ENCODE results near the gene MRAP. TPM values are rescaled to one million over a fixed set of nuclear protein-coding genes. Genes with fewer than 3 reads are reported as not detected.

The MRAP gene
- total and polyA plus RNA-seq, 4 donors, result 0.18 to 3.8 (median 0.24) TPM; not detected in 1

DNA sequence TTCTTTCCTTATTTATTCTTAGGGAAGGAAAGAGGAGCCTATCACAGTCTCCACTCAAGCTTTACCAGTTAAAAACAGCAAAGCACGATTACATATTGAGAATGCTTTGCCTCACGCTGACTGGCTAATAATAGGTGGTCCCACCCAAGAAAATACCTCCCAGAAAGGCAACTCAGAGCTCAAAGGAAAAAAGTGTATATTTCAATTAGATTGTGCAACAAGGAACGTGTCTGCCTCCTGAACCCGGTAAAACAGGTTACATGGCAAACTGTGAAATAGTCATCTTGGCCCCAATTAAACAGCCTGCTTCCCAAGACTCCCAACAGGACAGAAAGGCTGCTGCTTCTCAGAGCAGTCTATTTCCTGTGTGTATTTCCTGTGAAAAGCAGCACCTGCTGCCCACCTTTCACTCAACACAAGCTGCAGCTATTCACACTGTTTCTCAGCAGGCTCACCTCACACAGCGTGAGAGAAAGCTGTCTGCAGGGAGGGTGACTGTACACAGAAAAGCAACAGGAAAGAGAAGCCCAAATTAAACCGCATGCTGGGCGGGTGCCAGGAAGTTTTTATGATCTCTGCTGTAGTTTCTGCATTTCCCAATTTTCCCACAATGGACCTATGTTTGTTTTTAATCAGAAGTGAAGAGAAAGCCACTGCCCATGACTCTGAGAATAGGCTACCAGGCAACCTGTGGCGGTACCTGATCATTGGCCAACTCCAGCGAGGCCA lies 50.1 kb downstream of the MRAP start:
- 81 to 85% methylated on average over 9 of the region's 9 CpGs for WGBS, 2 donors
- Histone ChIP-seq H3K9ac (ENCODE audit: insufficient read depth in 1 of 2, low read length in 2 of 2) (no peak overlapping the region), H3K36me3 (ENCODE audit: control insufficient read depth in 4 of 4, insufficient read depth in 4 of 4, low read length in 4 of 4) (peaks cover 46 to 76% (median 52%) of the 10 kb centered on the region in 4 donors), H3K27ac (ENCODE audit: low read depth in 1 of 2, low read length in 1 of 2) (peak overlapping the region in 1 of 2 donors; percentile 42), H3K4me3 (no peak overlapping the region), H3K27me3 (ENCODE audit: control insufficient read depth in 3 of 3, insufficient read depth in 3 of 3, low read length in 2 of 3) (no peaks in the 10 kb centered on the region), H3K9me3 (ENCODE audit: control insufficient read depth in 4 of 4, insufficient read depth in 3 of 4, low read length in 3 of 4) (peaks cover 0 to 11% (median 3%) of the 10 kb centered on the region in 4 donors), H3K4me1 (ENCODE audit: control insufficient read depth in 5 of 5, insufficient read depth in 5 of 5, low read length in 5 of 5) (no peaks in the 10 kb centered on the region)
- peak in 2 of 3 donors; percentile 31 to 54 for DNase-seq
- TF ChIP-seq CTCF (IDR thresholded peaks at IDR 0.05; ENCODE audit: control extremely low read depth, extremely low read depth), result no peak
- ATAC-seq (ENCODE audit: insufficient read depth, low FRiP score), result no peak

- WGBS, 2 donors, result 91 to 95% methylated on average over 16 of the region's 16 CpGs
- Histone ChIP-seq H3K4me3 (no peak overlapping the region), H3K36me3 (ENCODE audit: control insufficient read depth in 4 of 4, insufficient read depth in 4 of 4, low read length in 4 of 4) (peaks cover 43 to 77% (median 53%) of the 10 kb centered on the region in 4 donors), H3K27ac (ENCODE audit: low read depth in 1 of 2, low read length in 1 of 2) (peak overlapping the region in 1 of 2 donors; percentile 9), H3K9me3 (ENCODE audit: control insufficient read depth in 4 of 4, insufficient read depth in 3 of 4, low read length in 3 of 4) (peaks cover 0 to 8% (median 2%) of the 10 kb centered on the region in 4 donors), H3K9ac (ENCODE audit: insufficient read depth in 1 of 2, low read length in 2 of 2) (no peak overlapping the region), H3K27me3 (ENCODE audit: control insufficient read depth in 3 of 3, insufficient read depth in 3 of 3, low read length in 2 of 3) (no peaks in the 10 kb centered on the region), H3K4me1 (ENCODE audit: control insufficient read depth in 5 of 5, insufficient read depth in 5 of 5, low read length in 5 of 5) (no peaks in the 10 kb centered on the region)
- ATAC-seq (ENCODE audit: insufficient read depth, low FRiP score) (no peak), DNase-seq (no peak)
- TF ChIP-seq CTCF (IDR thresholded peaks at IDR 0.05; ENCODE audit: control extremely low read depth, extremely low read depth), result no peak
Measured at GRCh38 chr21:32349333-32349944, 50.8 kb downstream of the MRAP start.

DNA sequence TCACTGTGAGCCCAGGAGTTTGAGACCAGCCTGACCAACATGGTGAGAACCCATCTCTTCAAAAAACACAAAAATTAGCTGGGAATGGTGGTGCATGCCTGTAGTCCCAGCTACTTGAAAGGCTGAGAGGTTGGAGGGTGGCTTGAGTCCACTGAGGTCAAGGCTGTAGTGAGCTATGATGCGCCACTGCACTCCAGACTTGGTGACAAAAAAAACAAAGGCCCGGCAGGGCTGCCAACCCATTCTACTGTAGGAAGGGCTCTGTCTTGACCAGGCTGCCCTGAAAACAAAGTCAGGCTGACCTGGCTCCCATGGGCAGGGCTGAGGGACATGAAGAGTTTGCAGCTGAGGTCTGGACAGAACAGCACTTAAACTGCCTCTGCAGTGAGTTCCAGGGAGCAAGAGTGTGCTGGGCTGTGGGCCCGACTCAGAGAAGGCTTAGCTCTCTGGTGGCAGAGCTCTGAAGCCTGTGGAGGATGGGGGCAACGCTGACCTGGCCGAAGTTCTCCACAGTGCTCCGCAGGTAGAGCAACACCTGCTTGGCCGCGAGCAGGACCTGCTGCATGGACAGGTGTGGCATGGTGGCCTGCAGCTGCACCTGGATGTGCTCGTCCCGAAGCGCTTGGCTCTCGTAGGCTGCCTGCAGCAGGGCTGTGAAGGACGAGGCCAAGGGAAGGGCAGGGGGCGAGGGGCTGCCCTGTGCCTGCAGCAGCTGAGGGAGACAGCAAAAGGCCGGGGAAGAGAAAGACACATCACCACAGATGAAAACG lies 51.7 kb downstream of the MRAP start:
- ATAC-seq (ENCODE audit: insufficient read depth, low FRiP score), result no peak
- no peak overlapping the region for H3K4me3 ChIP-seq
- no peak for TF ChIP-seq CTCF (IDR thresholded peaks at IDR 0.05; ENCODE audit: control extremely low read depth, extremely low read depth)
- H3K4me1 ChIP-seq (ENCODE audit: control insufficient read depth in 5 of 5, insufficient read depth in 5 of 5, low read length in 5 of 5), result no peaks in the 10 kb centered on the region
- H3K9ac ChIP-seq (ENCODE audit: insufficient read depth in 1 of 2, low read length in 2 of 2), result no peak overlapping the region
- WGBS, 2 donors, result 95 to 97% methylated on average over 16 of the region's 16 CpGs
- no peaks in the 10 kb centered on the region for H3K27me3 ChIP-seq (ENCODE audit: control insufficient read depth in 3 of 3, insufficient read depth in 3 of 3, low read length in 2 of 3)
- H3K27ac ChIP-seq (ENCODE audit: low read depth in 1 of 2, low read length in 1 of 2), result no peak overlapping the region
- peaks cover 0 to 2% (median under 1%) of the 10 kb centered on the region in 4 donors for H3K9me3 ChIP-seq (ENCODE audit: control insufficient read depth in 4 of 4, insufficient read depth in 3 of 4, low read length in 3 of 4)
- DNase-seq, result no peak
- H3K36me3 ChIP-seq (ENCODE audit: control insufficient read depth in 4 of 4, insufficient read depth in 4 of 4, low read length in 4 of 4), result peaks cover 39 to 77% (median 49%) of the 10 kb centered on the region in 4 donors
